Testis (tissue), 3 donors: ENCODE results near the gene SIVA1. TPM values are rescaled to one million over a fixed set of nuclear protein-coding genes. Genes with fewer than 3 reads are reported as not detected.
"Not testable (repeated sequence)": the region's sequence is repeated elsewhere in the genome, so short reads cannot be mapped to it uniquely, and the experiment has no call there.

Source experiments
- DNase-seq: peaks from one replicate; pipeline ENCODE4 v3.0.0-alpha.2; 2019
- H3K27ac ChIP-seq, 2 donors: fragments of 200-600 bp; sonication (generic); one replicate each; pipeline ENCODE4 v1.5.1; 2019
- H3K27me3 ChIP-seq: fragments of 200-600 bp; sonication (generic); one replicate; pipeline ENCODE4 v1.5.1; 2019
- H3K36me3 ChIP-seq: fragments of 200-600 bp; sonication (generic); one replicate; pipeline ENCODE4 v1.5.1; 2017; ENCODE audit warnings: low read depth; ENCODE audit errors: missing control alignments
- H3K4me1 ChIP-seq: fragments of 200-600 bp; sonication (generic); one replicate; pipeline ENCODE4 v1.5.1; 2019
- H3K4me3 ChIP-seq, 2 donors: fragments of 200-600 bp; sonication (generic); one replicate each; pipeline ENCODE4 v1.5.1; 2017 to 2019
- H3K9me3 ChIP-seq: fragments of 200-600 bp; sonication (generic); one replicate; pipeline ENCODE4 v1.5.1; 2017
- POLR2A ChIP-seq: fragments of 450-650 bp; IDR thresholded peaks from one replicate; pipeline ENCODE4 v1.6.1; 2017; ENCODE audit warnings: antibody characterized with exemption, mild to moderate bottlenecking, moderate library complexity
- WGBS, 2 donors: methylation state at CpG; one replicate each; pipeline ENCODE4 v1.1.5; 2018; 5-methylcytosine and 5-hydroxymethylcytosine counted together
- intact Hi-C: fragments of 100-400 bp; cut with DNase I; formaldehyde crosslinking; loops from one replicate; pipeline ENCODE4 v1.15.1; 2023; ENCODE audit warnings: low total_unique reads
- polyA plus RNA-seq: library from polyadenylated mRNA; stranded (reverse); fragments of 350-450 nt; fragmentation: Illumina TruSeq; extraction: RNeasy Lipid Tissue Mini Kit (QIAGEN cat#74804); gene quantifications from one replicate; pipeline ENCODE4 v1.2.3, GENCODE V29; 2014; ENCODE audit warnings: low read depth, low replicate concordance; ENCODE audit not compliant: insufficient read depth
- total RNA-seq, 2 donors: library from RNA; depleted of rRNA; stranded (reverse); fragments of >200 nt; gene quantifications; one replicate each; pipeline ENCODE4 v1.2.3, GENCODE V29; 2016
- TF ChIP-seq, protein P1 (sequence below), 3 experiments: fragments of 450-650 bp in 2 of 3; fragments of 200-600 bp in 1 of 3; sonication (generic) in 1 of 3; IDR thresholded peaks; one replicate each; pipeline ENCODE4 v1.5.1; 2016 to 2019; ENCODE audit warnings: antibody characterized with exemption in 3 of 3, mild to moderate bottlenecking in 2 of 3, moderate library complexity in 1 of 3

SIVA1 gene
- total and polyA plus RNA-seq, 3 donors from 2014 or later = 99.5 to 247 (median 236) TPM

DNA sequence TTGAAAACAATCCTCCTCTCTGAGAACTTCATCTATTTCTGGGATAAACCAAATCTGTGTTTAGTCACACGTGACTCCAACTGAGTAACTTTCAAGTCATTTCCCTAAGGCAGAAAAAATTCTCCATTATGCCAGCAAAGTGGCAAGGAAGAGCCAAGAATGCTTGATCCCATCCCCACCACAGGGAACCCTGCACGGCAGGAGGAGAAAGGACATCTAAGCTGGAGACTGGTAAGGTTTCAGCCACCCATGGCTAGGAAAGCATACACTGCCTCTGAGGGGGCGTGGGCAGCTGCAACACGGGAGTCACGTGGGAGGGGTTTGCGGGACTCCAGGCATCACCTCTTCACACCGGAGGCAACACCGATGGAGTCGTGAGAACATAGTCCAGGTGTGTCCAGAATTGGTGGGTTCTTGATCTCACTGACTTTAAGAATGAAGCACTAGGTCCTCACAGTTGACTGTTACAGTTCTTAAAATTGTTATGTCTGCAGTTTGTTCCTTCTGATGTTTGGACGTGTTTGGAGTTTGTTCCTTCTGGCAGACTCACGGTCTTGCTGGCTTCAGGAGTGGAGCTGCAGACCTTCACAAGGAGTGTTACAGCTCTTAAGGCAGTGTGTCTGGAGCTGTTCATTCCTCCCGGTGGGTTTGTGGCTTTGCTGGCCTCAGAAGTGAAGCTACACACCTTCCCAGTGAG, 2.7 kb upstream of the SIVA1 start:
- no peak overlapping the region for H3K27ac ChIP-seq
- intact Hi-C loops = no loop called here

DNA sequence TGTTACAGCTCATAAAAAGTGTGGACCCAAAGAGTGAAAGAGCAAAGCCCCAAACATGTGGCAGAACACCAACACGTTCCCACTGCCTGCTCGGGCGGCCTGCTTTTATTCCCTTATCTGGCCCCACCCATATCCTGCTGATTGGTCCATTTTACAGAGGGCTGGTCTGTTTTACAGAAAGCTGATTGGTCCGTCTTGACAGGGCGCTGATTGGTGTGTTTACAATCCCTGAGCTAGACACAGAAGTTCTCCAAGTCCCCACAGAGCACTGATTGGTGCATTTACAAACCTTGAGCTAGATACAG, 2.2 kb upstream of the SIVA1 start:
- H3K27ac ChIP-seq, H3K36me3 ChIP-seq, H3K9me3 ChIP-seq, intact Hi-C loops, H3K4me3 ChIP-seq, H3K27me3 ChIP-seq: not testable (repeated sequence)
- WGBS, 2 donors = 65 to 70% methylated on average over 5 of the region's 5 CpGs
- DNase-seq = peak; percentile 73
- H3K4me1 ChIP-seq = peaks cover 27% of the 10 kb centered on the region

More for the DNA sequence above, 2.7 kb upstream of the SIVA1 start:
- DNase-seq = no peak
- no peaks in the 10 kb centered on the region for H3K9me3 ChIP-seq
- 70 to 75% methylated on average over 12 of the region's 12 CpGs for WGBS, 2 donors
- no peak overlapping the region for H3K4me3 ChIP-seq
- TF ChIP-seq POLR2A = no peak
- TF ChIP-seq, protein P1, sequence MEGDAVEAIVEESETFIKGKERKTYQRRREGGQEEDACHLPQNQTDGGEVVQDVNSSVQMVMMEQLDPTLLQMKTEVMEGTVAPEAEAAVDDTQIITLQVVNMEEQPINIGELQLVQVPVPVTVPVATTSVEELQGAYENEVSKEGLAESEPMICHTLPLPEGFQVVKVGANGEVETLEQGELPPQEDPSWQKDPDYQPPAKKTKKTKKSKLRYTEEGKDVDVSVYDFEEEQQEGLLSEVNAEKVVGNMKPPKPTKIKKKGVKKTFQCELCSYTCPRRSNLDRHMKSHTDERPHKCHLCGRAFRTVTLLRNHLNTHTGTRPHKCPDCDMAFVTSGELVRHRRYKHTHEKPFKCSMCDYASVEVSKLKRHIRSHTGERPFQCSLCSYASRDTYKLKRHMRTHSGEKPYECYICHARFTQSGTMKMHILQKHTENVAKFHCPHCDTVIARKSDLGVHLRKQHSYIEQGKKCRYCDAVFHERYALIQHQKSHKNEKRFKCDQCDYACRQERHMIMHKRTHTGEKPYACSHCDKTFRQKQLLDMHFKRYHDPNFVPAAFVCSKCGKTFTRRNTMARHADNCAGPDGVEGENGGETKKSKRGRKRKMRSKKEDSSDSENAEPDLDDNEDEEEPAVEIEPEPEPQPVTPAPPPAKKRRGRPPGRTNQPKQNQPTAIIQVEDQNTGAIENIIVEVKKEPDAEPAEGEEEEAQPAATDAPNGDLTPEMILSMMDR (IDR thresholded peaks at IDR 0.05) = no peak
- H3K27me3 ChIP-seq = no peaks in the 10 kb centered on the region
- H3K4me1 ChIP-seq = peaks cover 27% of the 10 kb centered on the region
- H3K36me3 ChIP-seq = no peaks in the 10 kb centered on the region

DNA sequence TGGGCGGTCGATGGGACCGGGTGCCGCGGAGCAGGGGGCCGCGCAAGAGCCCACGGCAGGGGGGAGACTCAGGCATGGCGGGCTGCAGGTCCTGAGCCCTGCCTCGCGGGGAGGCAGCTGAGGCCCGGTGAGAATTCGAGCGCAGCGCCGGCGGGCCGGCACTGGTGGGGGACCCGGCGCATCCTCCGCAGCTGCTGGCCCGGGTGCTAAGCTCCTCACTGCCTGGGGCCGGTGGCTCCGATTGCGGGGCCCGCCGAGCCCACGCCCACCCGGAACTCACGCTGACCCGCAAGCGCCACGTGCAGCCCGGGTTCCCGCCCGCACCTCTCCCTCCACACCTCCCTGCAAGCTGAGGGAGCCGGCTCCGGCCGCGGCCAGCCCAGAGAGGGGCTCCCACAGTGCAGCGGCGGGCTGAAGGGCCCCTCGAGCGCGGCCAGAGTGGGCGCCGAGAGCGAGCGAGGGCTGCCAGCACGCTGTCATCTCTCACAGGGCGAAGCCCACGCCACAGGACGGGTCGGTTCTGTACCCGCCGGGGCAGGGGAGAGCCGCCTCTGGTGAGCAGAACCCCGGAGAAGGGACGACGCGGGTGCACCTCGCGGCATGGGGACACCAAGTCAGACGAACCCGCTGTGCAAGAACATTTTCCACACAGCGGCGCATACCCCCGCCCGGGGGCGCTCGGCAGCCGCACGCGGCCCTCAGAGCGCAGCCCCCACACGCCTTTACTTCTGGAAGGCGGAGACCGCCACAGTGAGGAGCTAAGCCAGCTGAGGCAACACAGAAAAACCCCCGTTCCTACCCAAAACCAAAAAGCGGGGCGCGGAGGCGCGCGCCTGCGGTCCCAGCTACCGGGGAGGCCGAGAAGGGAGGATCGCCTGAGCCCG, 1.2 kb upstream of the SIVA1 start:
- H3K4me3 ChIP-seq = peak overlapping the region; percentile 97 to 100
- intact Hi-C loops = no loop called here
- no peaks in the 10 kb centered on the region for H3K9me3 ChIP-seq
- 52 to 75% methylated on average over 31 to 82 of the region's 90 CpGs for WGBS, 2 donors
- no peak for TF ChIP-seq POLR2A
- TF ChIP-seq, protein P1 (IDR thresholded peaks at IDR 0.05) = no peak
- H3K36me3 ChIP-seq = no peaks in the 10 kb centered on the region
- H3K27ac ChIP-seq = peak overlapping the region; percentile 42 to 85
- peaks cover 27% of the 10 kb centered on the region for H3K4me1 ChIP-seq
- no peaks in the 10 kb centered on the region for H3K27me3 ChIP-seq
- DNase-seq = no peak

DNA sequence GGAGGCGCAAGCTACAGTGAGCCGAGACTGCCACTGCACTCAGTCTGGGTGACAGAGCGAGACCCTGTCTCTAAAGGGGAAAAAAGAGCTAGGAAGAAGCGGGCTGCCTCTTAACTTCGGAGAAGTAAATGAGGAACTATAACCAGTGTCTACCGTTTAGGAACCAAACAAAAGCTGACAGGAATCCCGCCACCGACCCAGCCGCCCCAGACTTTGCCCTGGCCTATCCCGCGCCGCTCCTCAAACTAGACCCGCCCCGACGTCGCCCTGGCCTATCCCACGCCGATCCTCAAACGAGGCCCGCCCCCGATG, 568 bp upstream of the SIVA1 start:
- no peaks in the 10 kb centered on the region for H3K9me3 ChIP-seq
- intact Hi-C loops = no loop called here
- H3K4me3 ChIP-seq = peak overlapping the region; percentile 97 to 100
- H3K27ac ChIP-seq = peak overlapping the region; percentile 42 to 85
- H3K27me3 ChIP-seq = no peaks in the 10 kb centered on the region
- no peak for DNase-seq
- TF ChIP-seq, protein P1 (IDR thresholded peaks at IDR 0.05) = no peak
- H3K4me1 ChIP-seq = peaks cover 27% of the 10 kb centered on the region
- H3K36me3 ChIP-seq = no peaks in the 10 kb centered on the region
- WGBS, 2 donors = 0 to 6% methylated on average over 8 to 21 of the region's 21 CpGs

DNA sequence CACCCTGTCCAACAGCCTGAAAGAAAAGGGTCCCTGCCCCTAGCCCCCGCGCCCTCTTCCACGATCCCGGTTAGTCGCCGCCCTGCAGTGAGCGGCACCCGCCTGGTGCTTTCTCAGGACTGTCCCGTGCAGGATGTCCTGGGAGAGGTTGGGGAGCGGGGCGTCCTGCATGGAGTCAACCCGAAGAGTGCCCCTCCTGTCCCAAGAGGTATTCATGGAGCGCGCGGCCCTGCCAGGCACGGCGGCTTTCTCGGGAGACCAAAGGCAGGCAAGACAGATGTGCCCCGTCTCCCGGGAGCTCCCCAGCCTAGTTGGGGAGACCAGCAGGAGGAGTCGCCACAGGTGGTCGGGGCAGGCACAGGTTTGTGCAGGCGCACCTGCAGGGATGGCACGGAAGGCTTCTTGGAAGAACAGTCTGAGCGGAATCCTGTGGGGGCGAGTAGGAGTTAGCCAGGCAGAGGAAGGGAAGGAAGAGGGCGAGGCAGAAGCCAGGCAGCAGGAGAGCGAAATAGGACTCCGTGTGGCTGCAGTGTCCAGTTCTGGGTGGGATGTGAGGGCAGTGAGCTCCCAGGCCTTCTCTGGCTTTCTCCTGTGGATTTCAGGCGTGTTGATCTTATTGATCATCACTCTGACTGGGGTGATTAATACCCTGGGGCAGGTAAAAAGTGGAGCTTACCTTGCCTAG, 723 bp downstream of the SIVA1 start:
- no peak for DNase-seq
- no peaks in the 10 kb centered on the region for H3K36me3 ChIP-seq
- WGBS, 2 donors = 1 to 2% methylated on average over 23 to 29 of the region's 30 CpGs

More for the DNA sequence above, 723 bp downstream of the SIVA1 start:
- Histone ChIP-seq H3K27ac (peak overlapping the region; percentile 85 to 86), H3K4me1 (peaks cover 27% of the 10 kb centered on the region), H3K4me3 (peak overlapping the region; percentile 97 to 100), H3K9me3 (no peaks in the 10 kb centered on the region), H3K27me3 (no peaks in the 10 kb centered on the region)
- TF ChIP-seq POLR2A = no peak
- TF ChIP-seq, protein P1 (IDR thresholded peaks at IDR 0.05) = no peak
- intact Hi-C loops = no loop called here
